ENCODE measurements around the gene RNF144A.

RNF144A gene

GRCh38 chr2:6923319-6923718 lies 6.1 kb downstream of the RNF144A start:
- Histone ChIP-seq H3K9ac (ENCODE audit: low read depth, low read length) (no peak overlapping the region), H3K4me1 (ENCODE audit: control insufficient read depth, insufficient read depth, low read length) (peaks cover 6% of the 10 kb centered on the region), H3K27me3 (ENCODE audit: control insufficient read depth, insufficient read depth, low read length) (peaks cover 8% of the 10 kb centered on the region), H3K36me3 (ENCODE audit: control insufficient read depth, insufficient read depth, low read length) (peaks cover 2% of the 10 kb centered on the region), H3K9me3 (ENCODE audit: control insufficient read depth, insufficient read depth, low read length) (no peaks in the 10 kb centered on the region), H3K4me3 (ENCODE audit: low read depth, low read length) (no peak overlapping the region)

- Histone ChIP-seq H3K36me3 (ENCODE audit: control insufficient read depth, insufficient read depth, low read length) (peaks cover 2% of the 10 kb centered on the region), H3K4me1 (ENCODE audit: control insufficient read depth, insufficient read depth, low read length) (peaks cover 6% of the 10 kb centered on the region), H3K9me3 (ENCODE audit: control insufficient read depth, insufficient read depth, low read length) (no peaks in the 10 kb centered on the region), H3K4me3 (ENCODE audit: low read depth, low read length) (no peak overlapping the region), H3K9ac (ENCODE audit: low read depth, low read length) (no peak overlapping the region), H3K27me3 (ENCODE audit: control insufficient read depth, insufficient read depth, low read length) (peaks cover 3% of the 10 kb centered on the region)
Measured at GRCh38 chr2:6924101-6924923, 7.1 kb downstream of the RNF144A start.

DNA sequence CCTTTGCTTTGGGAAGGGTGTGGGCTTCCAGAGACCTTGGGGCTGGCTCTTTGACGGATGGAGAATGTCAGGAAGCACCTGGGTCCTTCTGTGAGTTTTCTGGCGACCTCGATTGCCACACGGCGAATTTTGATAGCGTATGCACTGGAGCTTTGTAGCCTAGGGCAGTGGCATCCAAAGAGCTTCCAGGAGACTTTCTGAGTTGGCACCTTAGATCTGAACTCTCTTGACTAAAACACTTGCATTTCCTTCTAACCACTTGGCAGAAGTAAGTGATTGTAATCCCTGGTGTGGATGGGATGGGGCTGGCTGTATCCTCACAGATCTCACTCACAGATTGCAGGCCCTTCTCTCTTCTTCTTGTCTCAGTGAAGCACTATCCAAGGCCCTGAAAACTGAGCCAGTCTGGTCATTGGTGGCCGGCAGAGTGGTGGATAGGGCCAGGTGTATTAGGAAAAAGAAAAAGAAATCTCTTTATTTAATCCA lies 7.8 kb downstream of the RNF144A start:
- H3K9ac ChIP-seq (ENCODE audit: low read depth, low read length) = no peak overlapping the region

DNA sequence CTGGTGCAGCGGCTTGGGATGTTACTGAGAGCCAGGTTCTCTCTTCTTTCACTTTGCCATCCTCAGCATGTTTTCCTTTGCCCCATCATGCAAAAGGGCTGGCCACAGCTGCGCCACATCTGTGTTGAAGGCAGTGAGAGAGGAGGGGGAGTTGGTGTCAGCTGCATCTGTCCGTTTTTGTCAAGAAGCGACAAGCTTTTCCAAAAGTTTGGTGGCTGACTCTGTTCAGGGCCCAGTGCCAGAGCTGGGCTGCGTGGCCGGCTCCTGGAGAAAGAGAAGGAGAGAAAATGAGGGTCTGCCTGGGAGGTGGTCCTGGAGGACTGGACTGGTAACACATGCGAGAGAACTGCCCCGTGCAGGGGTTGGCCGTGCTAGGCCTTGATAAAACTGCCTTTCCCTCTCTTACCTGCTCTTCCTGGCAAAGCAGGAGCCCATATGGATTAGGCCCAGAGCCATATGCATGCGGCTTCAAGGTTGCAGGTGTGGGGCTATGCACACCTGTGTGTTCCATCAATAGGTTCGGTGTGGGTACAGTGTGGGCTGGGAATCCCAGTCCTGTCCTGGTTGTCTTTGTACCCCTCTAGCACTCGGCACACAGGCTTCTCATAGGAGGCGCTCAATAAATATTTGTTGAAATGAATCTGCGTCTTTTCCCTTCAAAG lies 9.0 kb downstream of the RNF144A start:
- peaks cover 2% of the 10 kb centered on the region for H3K36me3 ChIP-seq (ENCODE audit: control insufficient read depth, insufficient read depth, low read length)
- H3K9ac ChIP-seq (ENCODE audit: low read depth, low read length) = no peak overlapping the region
- H3K9me3 ChIP-seq (ENCODE audit: control insufficient read depth, insufficient read depth, low read length) = no peaks in the 10 kb centered on the region
- H3K4me1 ChIP-seq (ENCODE audit: control insufficient read depth, insufficient read depth, low read length) = peaks cover 9% of the 10 kb centered on the region
- H3K4me3 ChIP-seq (ENCODE audit: low read depth, low read length) = no peak overlapping the region
- H3K27me3 ChIP-seq (ENCODE audit: control insufficient read depth, insufficient read depth, low read length) = no peaks in the 10 kb centered on the region

More for the DNA sequence above, 7.8 kb downstream of the RNF144A start:
- H3K9me3 ChIP-seq (ENCODE audit: control insufficient read depth, insufficient read depth, low read length) = no peaks in the 10 kb centered on the region
- H3K4me3 ChIP-seq (ENCODE audit: low read depth, low read length) = no peak overlapping the region
- no peaks in the 10 kb centered on the region for H3K27me3 ChIP-seq (ENCODE audit: control insufficient read depth, insufficient read depth, low read length)
- peaks cover 2% of the 10 kb centered on the region for H3K36me3 ChIP-seq (ENCODE audit: control insufficient read depth, insufficient read depth, low read length)
- peaks cover 6% of the 10 kb centered on the region for H3K4me1 ChIP-seq (ENCODE audit: control insufficient read depth, insufficient read depth, low read length)

GRCh38 chr2:6927186-6927585 lies 10.0 kb downstream of the RNF144A start:
- H3K9me3 ChIP-seq (ENCODE audit: control insufficient read depth, insufficient read depth, low read length) = no peaks in the 10 kb centered on the region
- H3K4me1 ChIP-seq (ENCODE audit: control insufficient read depth, insufficient read depth, low read length) = peaks cover 5% of the 10 kb centered on the region
- H3K4me3 ChIP-seq (ENCODE audit: low read depth, low read length) = no peak overlapping the region
- no peaks in the 10 kb centered on the region for H3K36me3 ChIP-seq (ENCODE audit: control insufficient read depth, insufficient read depth, low read length)
- H3K27me3 ChIP-seq (ENCODE audit: control insufficient read depth, insufficient read depth, low read length) = no peaks in the 10 kb centered on the region
- H3K9ac ChIP-seq (ENCODE audit: low read depth, low read length) = no peak overlapping the region

DNA sequence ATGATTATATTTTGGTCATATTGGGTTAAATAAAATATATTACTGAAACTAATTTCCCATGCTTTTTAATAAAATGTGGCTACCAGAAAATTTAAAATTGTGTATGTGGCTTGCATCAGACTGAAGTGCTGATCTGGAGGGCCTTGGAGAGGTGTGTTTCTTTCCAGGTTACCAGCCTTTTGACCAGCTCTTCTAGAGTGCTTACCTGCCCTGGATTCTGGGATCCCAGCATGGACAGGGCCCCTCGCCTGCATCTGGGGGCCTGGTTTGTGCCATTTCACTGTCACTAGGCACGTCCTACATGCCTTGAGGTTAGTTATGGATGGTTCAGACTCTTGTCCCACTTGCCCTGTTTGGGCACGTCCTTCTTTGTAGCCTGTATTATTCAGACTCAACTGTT lies 10.5 kb downstream of the RNF144A start:
- Histone ChIP-seq H3K27me3 (ENCODE audit: control insufficient read depth, insufficient read depth, low read length) (no peaks in the 10 kb centered on the region), H3K4me3 (ENCODE audit: low read depth, low read length) (no peak overlapping the region), H3K9ac (ENCODE audit: low read depth, low read length) (no peak overlapping the region), H3K36me3 (ENCODE audit: control insufficient read depth, insufficient read depth, low read length) (no peaks in the 10 kb centered on the region), H3K9me3 (ENCODE audit: control insufficient read depth, insufficient read depth, low read length) (no peaks in the 10 kb centered on the region), H3K4me1 (ENCODE audit: control insufficient read depth, insufficient read depth, low read length) (peaks cover 5% of the 10 kb centered on the region)

DNA sequence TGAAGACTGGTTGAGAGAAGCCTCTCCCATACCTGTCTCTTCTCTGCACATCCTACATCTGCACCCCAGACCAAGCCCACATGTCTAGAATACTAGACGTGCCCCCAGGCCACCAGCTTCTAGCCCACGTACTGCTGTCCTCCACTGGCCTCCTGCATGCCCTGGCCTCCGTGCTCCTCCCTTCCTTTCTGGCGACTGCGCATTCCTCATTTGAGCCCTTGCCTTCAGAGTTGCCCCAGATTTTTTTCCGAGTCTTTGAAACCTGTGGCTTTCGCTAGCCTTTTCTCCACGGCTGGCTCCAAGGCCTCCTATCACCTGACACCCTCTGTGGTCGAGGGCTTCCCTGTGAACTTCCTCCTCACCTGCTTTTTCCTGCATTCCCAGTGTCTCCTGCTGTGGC lies 11.2 kb downstream of the RNF144A start:
- Histone ChIP-seq H3K9ac (ENCODE audit: low read depth, low read length) (no peak overlapping the region), H3K9me3 (ENCODE audit: control insufficient read depth, insufficient read depth, low read length) (no peaks in the 10 kb centered on the region), H3K36me3 (ENCODE audit: control insufficient read depth, insufficient read depth, low read length) (no peaks in the 10 kb centered on the region), H3K4me1 (ENCODE audit: control insufficient read depth, insufficient read depth, low read length) (peaks cover 5% of the 10 kb centered on the region), H3K4me3 (ENCODE audit: low read depth, low read length) (no peak overlapping the region), H3K27me3 (ENCODE audit: control insufficient read depth, insufficient read depth, low read length) (no peaks in the 10 kb centered on the region)

GRCh38 chr2:6929196-6929819 lies 12.1 kb downstream of the RNF144A start:
- Histone ChIP-seq H3K36me3 (ENCODE audit: control insufficient read depth, insufficient read depth, low read length) (no peaks in the 10 kb centered on the region), H3K9me3 (ENCODE audit: control insufficient read depth, insufficient read depth, low read length) (no peaks in the 10 kb centered on the region), H3K4me1 (ENCODE audit: control insufficient read depth, insufficient read depth, low read length) (peaks cover 5% of the 10 kb centered on the region), H3K4me3 (ENCODE audit: low read depth, low read length) (no peak overlapping the region), H3K27me3 (ENCODE audit: control insufficient read depth, insufficient read depth, low read length) (no peaks in the 10 kb centered on the region), H3K9ac (ENCODE audit: low read depth, low read length) (no peak overlapping the region)

GRCh38 chr2:6930923-6931647 lies 13.9 kb downstream of the RNF144A start:
- H3K4me1 ChIP-seq (ENCODE audit: control insufficient read depth, insufficient read depth, low read length) = peaks cover 5% of the 10 kb centered on the region
- H3K36me3 ChIP-seq (ENCODE audit: control insufficient read depth, insufficient read depth, low read length) = no peaks in the 10 kb centered on the region
- H3K4me3 ChIP-seq (ENCODE audit: low read depth, low read length) = no peak overlapping the region
- H3K27me3 ChIP-seq (ENCODE audit: control insufficient read depth, insufficient read depth, low read length) = no peaks in the 10 kb centered on the region
- H3K9ac ChIP-seq (ENCODE audit: low read depth, low read length) = no peak overlapping the region
- no peaks in the 10 kb centered on the region for H3K9me3 ChIP-seq (ENCODE audit: control insufficient read depth, insufficient read depth, low read length)

- H3K27me3 ChIP-seq (ENCODE audit: control insufficient read depth, insufficient read depth, low read length) = no peaks in the 10 kb centered on the region
- peaks cover 5% of the 10 kb centered on the region for H3K4me1 ChIP-seq (ENCODE audit: control insufficient read depth, insufficient read depth, low read length)
- no peak overlapping the region for H3K9ac ChIP-seq (ENCODE audit: low read depth, low read length)
- H3K36me3 ChIP-seq (ENCODE audit: control insufficient read depth, insufficient read depth, low read length) = no peaks in the 10 kb centered on the region
- H3K4me3 ChIP-seq (ENCODE audit: low read depth, low read length) = no peak overlapping the region
- H3K9me3 ChIP-seq (ENCODE audit: control insufficient read depth, insufficient read depth, low read length) = no peaks in the 10 kb centered on the region
Measured at GRCh38 chr2:6931753-6932152, 14.5 kb downstream of the RNF144A start.

- H3K9me3 ChIP-seq (ENCODE audit: control insufficient read depth, insufficient read depth, low read length) = no peaks in the 10 kb centered on the region
- no peak overlapping the region for H3K9ac ChIP-seq (ENCODE audit: low read depth, low read length)
- peaks cover 5% of the 10 kb centered on the region for H3K4me1 ChIP-seq (ENCODE audit: control insufficient read depth, insufficient read depth, low read length)
- no peaks in the 10 kb centered on the region for H3K36me3 ChIP-seq (ENCODE audit: control insufficient read depth, insufficient read depth, low read length)
- no peak overlapping the region for H3K4me3 ChIP-seq (ENCODE audit: low read depth, low read length)
- no peaks in the 10 kb centered on the region for H3K27me3 ChIP-seq (ENCODE audit: control insufficient read depth, insufficient read depth, low read length)
Measured at GRCh38 chr2:6932206-6932605, 15.0 kb downstream of the RNF144A start.

Measured in iPS-15b (cell line).